Suprapubic skin (tissue), 4 donors: ENCODE measurements around the gene CEACAM6.
A peak's percentile ranks its signal among the peaks of the same experiment; 100 is the strongest.

Experiments
- CTCF ChIP-seq, 2 donors: fragments of 200-600 bp in 1 of 2; fragments of 450-650 bp in 1 of 2; sonication (generic) in 1 of 2; IDR thresholded peaks; one replicate each; pipeline ENCODE4 v1.5.1; 2016 to 2019; ENCODE audit warnings: antibody characterized with exemption in 2 of 2, mild to moderate bottlenecking in 1 of 2, moderate library complexity in 1 of 2
- POLR2A ChIP-seq, 2 donors: fragments of 450-650 bp; IDR thresholded peaks; one replicate each; pipeline ENCODE4 v1.6.1; 2017; ENCODE audit warnings: antibody characterized with exemption in 2 of 2, mild to moderate bottlenecking in 2 of 2, moderate library complexity in 2 of 2
- POLR2AphosphoS5 ChIP-seq, 3 donors: sonication (generic); formaldehyde crosslinking; IDR thresholded peaks; one replicate each; pipeline ENCODE4 v1.6.1; 2017; ENCODE audit warnings: antibody characterized with exemption in 3 of 3

- TF ChIP-seq CTCF (IDR thresholded peaks at IDR 0.05) (peak; percentile 28 to 55), POLR2A (IDR thresholded peaks at IDR 0.05) (no peak), POLR2AphosphoS5 (IDR thresholded peaks at IDR 0.05) (no peak)
These were observed 37.4 kb downstream of the CEACAM6 start for GRCh38 chr19:41792513-41793413.
